HG03139 (cell line): Measurements from ENCODE around the gene MGAT5.

Experiments used
- ATAC-seq: cut with Tn5 transposase; IDR thresholded peaks from one replicate; pipeline ENCODE4 v1.9.1; 2021; ENCODE audit not compliant: unreplicated experiment

Gene MGAT5

GRCh38 chr2:134413430-134413829 is 159.6 kb downstream of the MGAT5 start:
- no peak for ATAC-seq

- ATAC-seq = no peak
Measured at GRCh38 chr2:134413912-134414311, 160.0 kb downstream of the MGAT5 start.

DNA sequence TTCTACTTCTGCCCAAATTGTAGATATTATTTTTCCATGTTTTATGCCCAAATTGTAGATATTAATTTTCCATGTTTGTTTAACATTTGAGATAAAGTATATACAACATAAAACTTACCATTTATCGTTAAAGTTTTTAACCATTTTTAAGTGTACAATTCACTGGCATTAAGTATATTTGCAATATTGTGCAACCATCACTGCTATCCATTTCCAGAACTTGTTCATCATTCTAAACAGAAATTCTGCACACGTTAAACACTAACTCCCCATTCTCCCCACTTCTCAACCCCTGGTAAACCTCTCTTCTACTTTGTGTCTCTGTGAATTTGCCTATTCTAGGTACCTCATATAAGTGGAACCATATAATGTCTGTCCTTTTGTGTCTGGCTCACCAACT is 162.1 kb downstream of the MGAT5 start:
- no peak for ATAC-seq

DNA sequence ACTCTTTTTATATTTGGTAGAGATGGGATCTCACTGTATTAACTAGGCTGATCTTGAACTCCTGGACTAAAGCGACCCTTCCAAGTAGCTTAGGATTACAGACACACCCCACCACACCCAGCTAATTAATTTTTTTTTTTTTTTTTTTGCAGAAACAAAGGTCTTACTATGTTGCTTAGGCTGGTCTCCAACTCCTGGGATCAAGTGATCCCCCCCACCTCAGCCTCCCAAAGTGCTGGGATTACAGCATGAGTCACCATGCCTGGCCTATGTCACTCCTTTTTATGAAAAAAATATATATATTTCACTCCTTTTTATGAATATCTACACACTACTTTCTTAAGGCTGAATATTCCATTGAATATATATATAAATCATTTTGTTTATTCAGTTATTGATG is 162.8 kb downstream of the MGAT5 start:
- ATAC-seq = no peak

GRCh38 chr2:134417968-134418582 is 164.2 kb downstream of the MGAT5 start:
- no peak for ATAC-seq

GRCh38 chr2:134420259-134420658 is 166.4 kb downstream of the MGAT5 start:
- ATAC-seq = no peak

DNA sequence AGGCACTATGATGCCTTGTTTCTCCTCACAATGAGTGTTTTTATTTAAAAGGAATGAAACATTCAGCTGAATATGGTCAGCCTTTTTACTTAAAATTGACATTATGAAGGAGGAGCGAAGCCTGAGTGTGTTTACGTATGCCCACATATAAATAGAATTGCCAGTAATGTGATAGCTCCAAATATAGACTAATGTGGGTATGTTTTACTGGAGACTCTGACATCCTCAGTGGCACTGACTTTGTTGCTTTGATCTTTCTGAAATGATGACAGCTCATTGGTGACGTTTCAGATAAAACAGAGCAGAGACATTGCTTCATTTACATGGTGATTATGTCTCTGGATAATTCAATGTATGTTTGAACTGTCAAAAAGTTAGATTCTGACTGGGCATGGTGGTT is 167.0 kb downstream of the MGAT5 start:
- no peak for ATAC-seq

DNA sequence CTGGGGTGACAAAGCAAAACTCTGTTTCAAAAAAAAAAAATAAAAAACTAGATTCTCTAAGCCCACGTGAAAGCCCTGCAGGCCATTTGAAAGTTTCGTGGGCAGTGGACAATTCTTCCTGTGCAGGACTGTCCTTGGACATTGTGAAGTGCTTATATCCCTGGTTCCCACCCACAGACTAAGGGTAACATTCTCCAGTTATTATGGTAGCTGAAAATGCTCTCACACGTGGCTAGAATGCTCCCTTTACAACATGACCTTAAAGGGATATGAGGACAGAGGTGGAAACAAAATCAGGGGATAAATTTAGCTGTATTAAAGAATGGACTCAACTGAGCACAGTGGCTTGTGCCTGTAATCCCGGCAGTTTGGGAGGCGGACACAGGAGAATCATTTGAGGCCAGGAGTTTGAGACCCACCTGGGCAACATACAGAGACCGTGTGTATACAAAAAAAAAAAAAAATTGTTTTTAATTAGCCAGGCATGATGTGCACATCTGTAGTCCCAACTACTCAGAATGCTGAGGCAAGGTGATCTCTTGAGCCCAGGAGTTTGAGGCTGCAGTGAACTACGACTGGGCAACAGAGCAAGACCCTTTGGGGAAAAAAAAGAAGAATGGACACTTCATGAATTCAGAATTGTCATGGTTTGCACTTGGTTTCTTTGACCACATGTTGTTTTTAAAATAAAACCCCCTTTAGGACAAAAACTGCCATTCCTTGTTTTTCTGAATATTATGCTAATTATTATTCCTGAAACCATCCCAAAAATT is 167.9 kb downstream of the MGAT5 start:
- no peak for ATAC-seq

DNA sequence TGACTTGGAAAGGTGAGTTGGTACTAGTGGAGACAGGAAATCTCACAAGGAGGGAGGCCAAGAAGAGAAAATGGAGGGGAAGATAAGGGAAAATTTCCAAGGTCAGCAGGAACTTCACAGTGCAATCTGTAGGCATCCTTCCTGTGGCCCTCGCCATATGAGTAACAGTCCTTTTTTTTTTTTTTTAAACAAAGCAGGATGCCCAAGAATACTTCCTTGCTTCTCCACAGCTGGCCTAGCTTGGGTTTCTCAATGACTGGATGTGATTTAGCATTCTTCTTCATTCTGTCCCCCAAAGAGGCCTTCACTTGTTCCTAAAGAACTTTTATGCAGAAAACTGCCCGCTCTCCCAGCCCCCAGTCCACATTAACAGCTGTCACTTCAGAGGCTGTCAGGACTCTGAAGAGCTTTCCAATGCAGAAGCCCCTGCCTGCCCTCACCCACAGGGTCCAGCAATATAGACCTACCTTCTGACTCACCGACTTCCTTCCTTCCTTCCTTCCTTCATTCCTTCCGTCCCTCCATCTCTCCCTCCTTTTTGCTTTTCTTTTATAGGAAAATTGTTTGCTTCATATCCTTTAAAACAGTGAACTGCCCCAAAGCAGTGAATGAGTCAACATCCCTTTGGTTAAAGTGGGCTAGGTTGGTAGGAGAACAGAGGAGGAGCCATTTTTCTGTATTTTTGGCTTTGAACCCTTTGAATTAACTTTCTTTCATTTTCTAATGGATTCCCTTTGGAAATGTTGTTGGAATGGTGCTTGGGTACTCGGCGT is 172.0 kb downstream of the MGAT5 start:
- ATAC-seq = no peak

- ATAC-seq = no peak
Measured at GRCh38 chr2:134426721-134427120, 172.8 kb downstream of the MGAT5 start.

GRCh38 chr2:134429886-134430285 is 176.0 kb downstream of the MGAT5 start:
- no peak for ATAC-seq

DNA sequence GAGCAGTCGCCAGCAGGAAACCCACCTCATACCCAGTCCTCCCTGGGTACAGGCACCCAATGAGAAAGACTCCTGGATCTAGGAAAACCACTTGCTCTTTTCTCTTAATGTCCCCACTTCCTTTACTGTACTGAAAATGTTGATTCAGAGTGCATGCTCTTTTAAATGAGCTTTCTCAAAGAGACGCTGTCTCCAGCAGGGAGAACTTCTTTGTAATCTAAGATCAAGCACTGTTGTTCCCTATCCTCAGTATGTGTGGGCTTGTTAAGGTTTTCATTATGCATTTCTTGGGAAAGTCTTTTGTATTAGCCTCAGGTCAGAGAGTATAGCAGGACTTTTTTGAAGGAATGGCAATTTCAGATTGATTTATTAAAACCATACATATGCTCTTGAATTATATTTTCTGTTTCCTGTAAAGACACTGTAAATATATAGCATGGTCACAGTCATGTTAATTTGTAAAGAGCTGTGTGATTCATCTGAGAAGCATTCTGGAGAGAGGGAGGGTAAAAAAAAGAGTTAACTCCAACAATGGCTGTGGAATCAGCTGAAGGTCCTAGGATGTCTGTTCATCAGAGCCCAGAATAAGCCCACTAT is 178.1 kb downstream of the MGAT5 start:
- no peak for ATAC-seq

GRCh38 chr2:134432435-134432883 is 178.6 kb downstream of the MGAT5 start:
- no peak for ATAC-seq

DNA sequence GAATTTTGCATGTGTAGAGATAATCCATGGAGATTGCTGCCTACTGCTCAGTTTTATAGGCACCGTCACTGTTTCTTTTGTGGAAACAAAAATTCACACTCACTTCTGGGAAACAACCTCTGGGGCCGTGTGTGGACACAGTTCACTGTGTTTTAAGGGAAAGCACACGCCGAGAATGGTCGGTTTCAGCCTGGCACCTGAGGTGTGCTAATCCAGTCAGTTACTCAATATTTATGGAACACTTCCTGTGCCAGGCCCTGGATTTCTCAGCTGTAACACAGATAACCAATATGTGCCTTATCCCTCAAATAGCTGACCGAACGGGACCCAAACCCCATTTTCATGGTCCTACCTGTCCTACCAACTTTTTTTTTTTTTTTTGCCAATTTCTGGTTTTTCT is 179.6 kb downstream of the MGAT5 start:
- ATAC-seq = no peak

GRCh38 chr2:134433979-134434378 is 180.1 kb downstream of the MGAT5 start:
- ATAC-seq = no peak

GRCh38 chr2:134435505-134435904 is 181.6 kb downstream of the MGAT5 start:
- ATAC-seq = no peak

DNA sequence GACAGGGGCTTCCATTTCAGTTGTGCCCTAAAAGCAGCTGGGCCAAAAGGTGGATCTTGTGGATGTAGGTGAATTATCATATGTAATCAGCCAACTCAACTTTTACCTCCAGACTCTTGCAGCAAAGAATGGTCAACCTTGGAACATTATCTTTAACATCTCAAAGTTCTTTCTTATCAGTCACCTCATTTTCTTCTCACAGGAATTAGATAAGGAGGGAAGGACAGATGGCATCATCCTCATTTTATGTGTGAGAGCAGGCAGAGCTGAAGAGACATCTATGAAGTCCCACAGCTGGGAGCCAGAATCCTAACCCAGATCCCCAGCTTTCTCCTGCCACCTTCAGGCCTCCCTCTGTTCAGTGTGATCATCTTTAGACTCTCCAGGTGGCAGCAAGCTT is 182.1 kb downstream of the MGAT5 start:
- ATAC-seq = no peak

- no peak for ATAC-seq
Measured at GRCh38 chr2:134436706-134437105, 182.8 kb downstream of the MGAT5 start.

DNA sequence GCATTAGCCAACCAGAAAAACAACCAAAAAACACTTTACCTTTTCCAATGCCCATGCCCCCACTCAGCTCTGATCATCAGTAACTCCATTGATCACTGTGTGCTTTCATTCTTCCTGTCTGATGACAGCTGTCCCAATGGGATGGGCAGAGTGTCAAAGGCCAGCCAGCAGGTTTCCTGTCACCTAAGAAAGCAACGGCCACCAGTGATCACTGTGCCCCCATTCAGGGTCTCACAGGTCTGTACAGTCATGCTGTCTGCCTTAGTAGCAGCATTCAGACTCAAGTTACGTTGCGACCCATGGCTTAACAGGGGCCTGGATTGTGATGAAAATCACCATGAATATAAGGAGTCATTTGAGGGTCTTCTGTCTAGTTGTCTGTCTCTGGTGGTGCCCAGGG is 184.5 kb downstream of the MGAT5 start:
- no peak for ATAC-seq

DNA sequence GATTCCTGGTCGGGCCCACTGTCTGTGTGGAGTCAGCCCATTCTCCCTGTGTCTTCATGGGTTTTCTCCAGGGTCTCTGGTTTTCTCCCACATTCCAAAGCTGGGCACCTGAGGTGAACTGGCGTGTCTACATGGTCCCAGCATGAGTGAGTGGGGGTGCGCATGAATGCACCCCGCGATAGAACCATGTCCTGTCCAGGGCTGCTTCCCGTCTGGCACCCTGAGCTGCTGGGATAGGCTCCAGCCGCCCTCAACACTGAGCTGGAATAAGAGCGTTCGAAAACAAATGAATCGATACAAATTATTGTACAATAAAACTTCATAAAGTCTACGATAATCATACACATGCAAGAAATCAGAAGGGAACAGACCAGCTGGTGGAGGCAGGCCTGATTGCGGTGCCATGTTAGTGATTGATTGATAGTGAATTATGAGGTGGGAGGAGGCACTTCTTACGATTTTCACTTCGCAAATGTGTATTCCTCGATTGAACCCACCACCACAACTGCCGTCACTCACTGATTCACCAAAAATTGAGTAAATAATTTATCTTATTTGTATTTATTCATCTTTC is 186.6 kb downstream of the MGAT5 start:
- no peak for ATAC-seq

- ATAC-seq = no peak
Measured at GRCh38 chr2:134441153-134441863, 187.4 kb downstream of the MGAT5 start.
